Panc1 (cell line): ENCODE results near the gene MAP3K15.

ENCODE experiments used
- CTCF ChIP-seq: fragments of 450-650 bp; IDR thresholded peaks from 2 replicates; pipeline ENCODE4 v1.5.1; 2017; ENCODE audit warnings: mild to moderate bottlenecking
- POLR2AphosphoS5 ChIP-seq: IDR thresholded peaks from 2 replicates; pipeline ENCODE4 v1.6.1; 2012; ENCODE audit warnings: mild to moderate bottlenecking, low read depth, low read length, moderate library complexity
- SIN3A ChIP-seq: IDR thresholded peaks from 2 replicates; pipeline ENCODE4 v1.6.1; 2012; ENCODE audit warnings: low read depth, mild to moderate bottlenecking, low read length, moderate library complexity, borderline replicate concordance; ENCODE audit not compliant: insufficient read depth
- TCF7L2 ChIP-seq: IDR thresholded peaks from 2 replicates; pipeline ENCODE4 v1.6.1; 2011; ENCODE audit warnings: mild to moderate bottlenecking, low read depth, low read length, inconsistent platforms
- TF ChIP-seq, protein P1 (sequence below), 2 experiments: IDR thresholded peaks; 2 replicates each; pipeline ENCODE4 v1.6.1; 2011 to 2012; ENCODE audit warnings: low read depth in 2 of 2, control low read depth in 1 of 2, low read length in 1 of 2, mild to moderate bottlenecking in 1 of 2, moderate library complexity in 1 of 2; ENCODE audit not compliant: insufficient read depth in 1 of 2

- TF ChIP-seq, protein P1, sequence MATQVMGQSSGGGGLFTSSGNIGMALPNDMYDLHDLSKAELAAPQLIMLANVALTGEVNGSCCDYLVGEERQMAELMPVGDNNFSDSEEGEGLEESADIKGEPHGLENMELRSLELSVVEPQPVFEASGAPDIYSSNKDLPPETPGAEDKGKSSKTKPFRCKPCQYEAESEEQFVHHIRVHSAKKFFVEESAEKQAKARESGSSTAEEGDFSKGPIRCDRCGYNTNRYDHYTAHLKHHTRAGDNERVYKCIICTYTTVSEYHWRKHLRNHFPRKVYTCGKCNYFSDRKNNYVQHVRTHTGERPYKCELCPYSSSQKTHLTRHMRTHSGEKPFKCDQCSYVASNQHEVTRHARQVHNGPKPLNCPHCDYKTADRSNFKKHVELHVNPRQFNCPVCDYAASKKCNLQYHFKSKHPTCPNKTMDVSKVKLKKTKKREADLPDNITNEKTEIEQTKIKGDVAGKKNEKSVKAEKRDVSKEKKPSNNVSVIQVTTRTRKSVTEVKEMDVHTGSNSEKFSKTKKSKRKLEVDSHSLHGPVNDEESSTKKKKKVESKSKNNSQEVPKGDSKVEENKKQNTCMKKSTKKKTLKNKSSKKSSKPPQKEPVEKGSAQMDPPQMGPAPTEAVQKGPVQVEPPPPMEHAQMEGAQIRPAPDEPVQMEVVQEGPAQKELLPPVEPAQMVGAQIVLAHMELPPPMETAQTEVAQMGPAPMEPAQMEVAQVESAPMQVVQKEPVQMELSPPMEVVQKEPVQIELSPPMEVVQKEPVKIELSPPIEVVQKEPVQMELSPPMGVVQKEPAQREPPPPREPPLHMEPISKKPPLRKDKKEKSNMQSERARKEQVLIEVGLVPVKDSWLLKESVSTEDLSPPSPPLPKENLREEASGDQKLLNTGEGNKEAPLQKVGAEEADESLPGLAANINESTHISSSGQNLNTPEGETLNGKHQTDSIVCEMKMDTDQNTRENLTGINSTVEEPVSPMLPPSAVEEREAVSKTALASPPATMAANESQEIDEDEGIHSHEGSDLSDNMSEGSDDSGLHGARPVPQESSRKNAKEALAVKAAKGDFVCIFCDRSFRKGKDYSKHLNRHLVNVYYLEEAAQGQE (IDR thresholded peaks at IDR 0.05; ENCODE audit: insufficient read depth in 1 of 2, low read depth in 2 of 2, low read length in 1 of 2) = no peak
- TF ChIP-seq CTCF = no peak
- no peak for TF ChIP-seq POLR2AphosphoS5
- TF ChIP-seq TCF7L2 = no peak
- no peak for TF ChIP-seq SIN3A
Measured at GRCh38 chrX:19331831-19332230, 183.5 kb downstream of the MAP3K15 start.
